SK-N-SH treated with all-trans-retinoic acid at 6 μM for 48 hours (cell line): Measurements from ENCODE around the gene PPP2R5D.

Experiments
- BACH2 ChIP-seq: fragments of 250-450 bp; sonication (Bioruptor Pico); IDR thresholded peaks from 2 replicates; pipeline ENCODE4 v1.9.0; 2021; ENCODE audit warnings: mild to moderate bottlenecking, borderline replicate concordance
- CREB5 ChIP-seq: fragments of 250-450 bp; sonication (Bioruptor Pico); IDR thresholded peaks from 2 replicates; pipeline ENCODE4 v1.5.1; 2020; ENCODE audit warnings: low read depth, mild to moderate bottlenecking, moderate library complexity
- GLIS3 ChIP-seq: fragments of 250-450 bp; sonication (Bioruptor Pico); IDR thresholded peaks from 2 replicates; pipeline ENCODE4 v1.5.0; 2020; ENCODE audit warnings: mild to moderate bottlenecking, moderate library complexity
- PPARA ChIP-seq: fragments of 250-450 bp; sonication (Bioruptor Pico); IDR thresholded peaks from 2 replicates; pipeline ENCODE4 v1.5.0; 2020; ENCODE audit warnings: mild to moderate bottlenecking, borderline replicate concordance
- RARB ChIP-seq: fragments of 250-450 bp; sonication (Bioruptor Pico); IDR thresholded peaks from 2 replicates; pipeline ENCODE4 v1.8.0; 2021; ENCODE audit warnings: mild to moderate bottlenecking, moderate library complexity
- TCF4 ChIP-seq: fragments of 250-450 bp; sonication (Bioruptor Pico); IDR thresholded peaks from 2 replicates; pipeline ENCODE4 v1.8.0; 2021; ENCODE audit warnings: mild to moderate bottlenecking, moderate library complexity, borderline replicate concordance
- ZC3H10 ChIP-seq: fragments of 250-450 bp; sonication (Bioruptor Pico); IDR thresholded peaks from 2 replicates; pipeline ENCODE4 v1.5.1; 2021; ENCODE audit warnings: mild to moderate bottlenecking, moderate library complexity

- TF ChIP-seq GLIS3 (no peak), ZC3H10 (no peak), PPARA (CRISPR knock-in tag) (no peak), CREB5 (CRISPR knock-in tag) (no peak), BACH2 (CRISPR knock-in tag) (no peak), TCF4 (CRISPR knock-in tag) (no peak), RARB (CRISPR knock-in tag) (no peak)
Observed at GRCh38 chr6:43020052-43020705, 35.8 kb downstream of the PPP2R5D start.
